Ecto neural progenitor cell (in vitro differentiated cells): ENCODE results near the gene ANKRD10.

Source experiments
- DNase-seq: peaks from one replicate; pipeline ENCODE4 v3.0.0-alpha.2; 2018; ENCODE audit warnings: low spot score

ANKRD10 gene

DNA sequence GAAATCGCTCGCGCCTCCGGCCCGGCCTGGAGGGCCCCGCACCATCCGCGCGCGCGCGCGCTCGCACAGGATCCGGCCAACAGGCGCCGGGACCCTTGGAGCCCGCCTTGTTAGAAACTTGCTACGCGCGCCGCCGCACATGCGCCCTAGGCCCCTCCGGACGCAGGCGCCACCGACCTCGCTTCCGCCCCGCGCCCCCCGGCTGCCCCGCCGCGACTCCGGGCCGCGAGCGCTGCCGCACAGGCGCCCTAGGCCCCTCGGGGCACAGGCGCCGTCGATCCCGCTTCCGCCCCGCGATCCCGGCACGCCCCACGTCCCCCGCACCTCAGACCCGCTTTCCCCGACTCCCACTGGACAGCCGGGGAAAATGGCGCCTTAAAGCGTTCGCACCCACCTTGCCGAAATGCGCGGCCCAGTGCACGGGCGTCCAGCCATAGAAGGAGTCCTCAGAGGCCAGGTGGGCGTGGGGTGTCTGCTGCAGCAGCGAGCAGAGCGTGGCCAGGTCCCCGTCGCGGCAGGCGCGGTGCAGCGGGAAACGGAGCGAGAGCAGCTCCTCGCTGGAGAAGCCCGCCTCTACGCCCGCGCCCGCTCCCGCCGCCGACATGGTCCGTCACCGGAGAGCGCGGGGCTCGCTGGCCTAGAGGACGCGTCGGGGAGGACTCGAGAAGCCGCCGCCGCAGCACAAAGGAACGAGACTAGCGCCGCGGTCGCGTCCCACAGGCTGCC is 375 bp downstream of the ANKRD10 start:
- peak; percentile 86 for DNase-seq

DNA sequence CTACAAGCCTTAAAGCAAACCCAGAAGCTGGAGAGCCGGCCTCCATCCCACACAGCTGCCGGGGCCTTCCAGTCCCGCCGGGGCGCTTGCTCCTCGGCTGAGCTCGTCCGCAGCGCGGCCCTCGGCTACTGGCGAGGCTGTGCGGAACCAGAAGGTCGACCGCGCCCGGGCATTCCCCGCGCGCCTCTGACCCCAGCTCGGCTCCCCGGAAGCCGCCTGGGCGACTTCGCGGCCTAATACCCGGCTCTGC is 863 bp downstream of the ANKRD10 start:
- no peak for DNase-seq

DNA sequence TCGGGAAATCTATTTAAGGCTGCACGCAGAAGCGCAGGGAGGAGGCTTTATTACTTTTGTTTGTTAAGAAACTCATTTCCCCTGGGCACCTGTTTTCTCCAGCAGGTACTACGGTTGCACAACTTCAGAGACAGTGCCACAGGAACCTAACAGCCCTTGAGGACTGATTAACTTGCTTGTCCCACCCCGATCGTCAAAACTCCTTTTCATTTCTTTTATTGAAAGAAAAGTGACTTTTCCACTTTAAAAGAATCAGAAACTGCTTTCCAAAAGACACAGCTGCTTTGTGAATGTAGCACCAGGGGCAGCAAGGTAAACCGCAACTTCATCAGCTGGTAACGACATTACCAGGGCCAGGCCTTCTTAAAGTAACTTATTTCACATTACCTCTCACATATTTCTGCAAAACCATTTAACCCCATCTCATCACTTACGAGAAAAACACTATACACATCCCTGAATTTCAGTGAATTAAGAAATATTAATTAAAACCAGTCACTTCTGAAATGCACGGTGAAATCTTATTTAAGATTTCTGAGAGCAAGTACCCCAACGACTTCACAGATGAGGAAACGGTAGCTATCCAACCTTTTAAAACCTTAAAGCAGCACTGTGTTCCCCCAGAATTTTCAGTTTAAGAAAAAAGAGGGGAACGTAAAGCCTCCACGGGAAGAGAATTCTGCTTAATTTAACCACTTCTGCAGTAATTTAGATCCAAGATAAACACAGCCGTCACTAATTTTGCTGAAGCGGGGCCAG is 1.4 kb downstream of the ANKRD10 start:
- DNase-seq: no peak

DNA sequence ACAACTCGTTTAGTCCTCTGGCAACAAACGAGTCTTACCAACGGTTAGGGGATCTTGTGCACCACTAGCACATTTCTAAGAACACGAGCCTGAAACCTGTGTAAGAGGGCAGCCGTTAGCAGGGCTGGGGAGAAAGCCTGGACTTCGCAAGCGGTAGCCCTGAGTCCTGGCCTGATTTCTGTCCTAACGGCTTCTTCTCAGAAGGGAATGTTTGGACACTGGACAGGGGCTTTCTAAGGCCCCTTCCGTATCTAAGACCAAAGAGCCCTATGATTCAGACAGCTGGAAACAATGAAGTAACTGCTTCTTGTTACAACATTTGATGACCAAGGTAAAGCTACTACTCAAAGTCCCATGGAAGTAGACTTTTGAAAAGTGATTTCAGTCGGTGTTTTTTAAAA is 2.2 kb downstream of the ANKRD10 start:
- DNase-seq: no peak

DNA sequence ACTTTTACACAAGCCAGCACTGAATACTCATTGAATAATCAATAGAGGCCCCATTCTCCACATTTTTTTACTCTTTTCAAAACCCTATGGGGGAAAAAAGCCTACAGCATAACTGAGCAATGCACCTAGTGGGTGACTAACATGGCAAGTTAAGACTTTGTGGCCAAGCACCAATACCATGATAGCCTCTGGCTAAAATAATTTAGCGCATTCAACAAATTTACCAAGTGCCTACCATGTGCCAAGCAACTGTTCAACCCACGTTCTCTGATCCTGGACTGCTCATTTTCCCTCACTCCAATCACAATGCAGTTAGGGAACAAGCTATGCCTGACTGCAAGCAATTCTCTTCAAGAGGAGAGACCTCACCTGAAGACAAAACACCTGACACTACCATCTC is 3.0 kb downstream of the ANKRD10 start:
- DNase-seq: no peak

DNA sequence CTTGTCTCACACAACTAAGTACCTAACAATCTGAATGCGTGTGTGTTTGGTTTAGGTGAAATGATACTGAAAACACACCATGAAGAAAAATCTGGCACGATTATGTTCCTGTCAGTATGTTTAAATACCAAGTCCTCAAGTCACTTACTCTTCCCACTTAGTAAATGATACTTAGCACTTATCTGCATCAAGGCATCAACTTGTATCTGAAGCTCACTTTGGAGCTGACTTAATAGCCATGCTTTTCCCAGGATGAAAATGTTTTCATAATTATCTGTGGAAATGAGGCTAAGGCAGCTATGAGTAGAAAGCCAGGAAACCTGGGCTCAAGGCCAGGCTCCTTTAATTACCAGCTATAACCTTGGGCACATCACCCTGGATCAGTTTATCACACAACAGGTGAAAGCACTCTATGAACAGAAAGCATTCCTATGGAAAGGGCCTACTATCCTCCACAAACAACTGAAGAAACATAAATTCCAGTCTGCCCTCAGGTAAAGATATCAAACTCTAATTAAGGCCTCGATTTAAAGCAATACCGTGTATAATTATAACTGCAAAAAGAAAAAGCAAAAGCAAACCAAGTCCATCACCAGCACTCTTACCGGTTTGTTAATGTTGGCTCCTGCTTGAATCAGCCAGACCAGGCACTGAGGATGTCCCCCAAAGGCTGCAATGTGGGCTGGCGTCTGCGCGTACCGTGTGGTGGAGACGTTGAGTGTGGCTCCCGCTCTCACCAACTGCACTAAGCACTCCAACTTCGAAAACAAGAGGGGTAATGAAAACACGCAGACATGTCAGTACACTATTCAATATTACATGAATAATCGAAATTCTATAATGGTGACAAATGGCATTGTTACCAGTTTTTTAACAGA is 4.6 kb downstream of the ANKRD10 start:
- DNase-seq: no peak

DNA sequence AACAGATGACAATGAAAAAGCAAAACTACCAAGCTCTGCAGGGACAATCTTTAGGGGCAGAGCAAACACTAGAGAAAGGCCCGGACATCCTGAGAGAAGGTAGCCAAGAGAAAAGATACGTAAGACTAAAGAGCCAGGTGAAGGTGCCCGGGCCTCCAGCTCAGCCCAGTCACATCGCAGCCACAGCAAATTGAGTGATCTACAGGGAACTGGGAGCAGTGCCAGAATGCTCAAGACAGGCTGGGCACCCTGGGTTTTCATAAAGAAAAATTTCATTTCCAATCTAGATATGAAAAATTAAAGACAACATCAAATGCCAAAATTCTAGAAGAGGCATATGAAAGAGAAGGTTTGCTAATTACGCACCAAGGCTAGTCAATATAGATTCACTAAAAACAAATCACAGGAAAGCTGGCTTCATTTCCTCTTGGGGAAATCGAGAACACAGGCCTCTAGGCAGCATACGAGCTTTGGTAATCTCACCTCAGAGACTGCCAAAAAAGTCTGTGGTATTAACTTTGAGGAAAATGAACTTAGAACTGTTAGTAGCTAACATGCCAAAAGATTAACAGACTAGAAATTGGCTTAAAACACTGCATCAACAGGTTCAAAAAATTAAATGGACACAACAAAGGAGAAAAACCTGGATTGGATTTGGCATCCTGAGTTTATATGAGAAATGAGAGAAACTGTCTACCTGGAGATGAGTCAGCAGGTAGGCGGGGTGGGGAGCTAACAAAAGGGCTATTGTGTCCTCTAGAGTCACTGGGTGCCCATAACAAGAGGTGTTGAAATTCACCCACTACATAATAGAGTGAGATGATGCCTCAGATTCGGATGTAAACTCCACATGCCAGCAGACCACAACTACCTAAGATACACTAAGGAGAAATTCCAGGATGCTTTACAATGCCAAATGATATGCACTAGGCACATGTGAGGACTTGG is 6.6 kb downstream of the ANKRD10 start:
- DNase-seq: no peak

DNA sequence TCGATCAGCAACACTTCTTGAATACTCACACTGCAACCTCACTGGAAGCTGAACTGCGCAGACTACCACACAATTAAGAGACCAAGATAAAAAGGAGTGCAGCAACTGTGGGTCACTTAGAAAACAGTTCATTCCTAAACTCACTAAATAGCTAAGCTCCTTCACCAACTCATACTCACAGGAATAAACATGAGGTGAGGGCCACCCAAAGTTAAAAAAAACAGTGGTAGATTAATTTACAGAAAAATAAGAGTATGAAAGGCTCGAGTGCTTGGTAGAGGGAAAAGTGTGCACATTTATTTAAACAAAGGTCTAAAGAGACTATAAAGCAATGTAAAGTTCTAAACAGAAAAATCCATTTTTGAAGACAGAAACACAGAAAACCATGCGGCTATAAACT is 7.6 kb downstream of the ANKRD10 start:
- DNase-seq: no peak

DNA sequence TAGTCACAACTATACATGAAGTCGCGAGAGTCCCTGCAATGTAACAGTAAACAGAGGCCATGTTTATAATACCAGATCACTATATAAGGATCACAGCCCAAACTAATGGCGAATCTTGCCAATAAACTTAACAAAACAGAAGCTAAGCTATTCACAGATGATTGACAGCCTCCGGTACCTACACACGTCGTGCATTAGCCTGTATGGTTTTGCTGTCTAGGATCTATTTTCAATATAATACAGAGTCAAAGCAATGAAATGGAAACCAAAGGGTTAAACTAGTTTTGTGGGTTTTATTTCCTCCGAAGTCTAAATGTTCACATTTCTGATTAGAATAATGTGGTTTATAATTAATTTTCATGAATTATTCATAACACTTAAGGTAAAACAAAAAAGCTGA is 10.1 kb downstream of the ANKRD10 start:
- no peak for DNase-seq

DNA sequence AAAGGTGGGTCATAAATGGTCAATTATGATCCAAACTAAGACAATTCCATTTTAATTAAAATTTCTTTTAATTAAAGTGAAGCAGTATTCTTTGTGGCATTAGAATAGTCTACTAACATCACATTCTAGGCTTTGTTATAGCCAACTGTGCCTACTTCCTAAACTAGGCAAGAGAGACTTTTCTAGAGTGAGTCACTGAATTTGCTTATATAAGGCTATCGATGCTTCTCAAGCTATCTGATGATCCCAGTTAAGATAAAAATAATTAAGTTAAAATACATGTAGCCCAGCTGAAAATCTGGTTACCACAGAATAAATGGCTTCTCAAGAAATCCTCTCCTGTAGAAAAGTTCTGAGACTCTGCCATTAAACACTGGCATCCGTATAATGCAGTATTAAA is 12.5 kb downstream of the ANKRD10 start:
- DNase-seq: no peak

DNA sequence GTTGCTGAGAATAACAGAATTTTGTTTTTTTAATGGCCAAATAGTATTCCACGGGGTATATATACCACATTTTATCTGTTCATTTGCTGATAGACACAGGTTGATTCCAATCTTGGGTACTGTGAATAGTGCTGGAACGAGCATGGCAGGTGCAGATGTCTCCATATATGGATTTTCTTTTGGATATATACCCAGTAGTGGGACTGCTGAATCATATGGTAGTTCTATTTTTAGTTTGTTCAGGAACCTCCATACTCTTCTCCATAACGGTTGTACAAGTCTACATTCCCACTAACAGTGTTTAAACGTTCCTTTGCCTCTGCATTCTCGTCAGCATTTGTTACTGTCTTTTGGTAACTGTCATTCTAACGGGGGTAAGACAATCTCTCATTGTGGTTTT is 17.3 kb downstream of the ANKRD10 start:
- DNase-seq: no peak

DNA sequence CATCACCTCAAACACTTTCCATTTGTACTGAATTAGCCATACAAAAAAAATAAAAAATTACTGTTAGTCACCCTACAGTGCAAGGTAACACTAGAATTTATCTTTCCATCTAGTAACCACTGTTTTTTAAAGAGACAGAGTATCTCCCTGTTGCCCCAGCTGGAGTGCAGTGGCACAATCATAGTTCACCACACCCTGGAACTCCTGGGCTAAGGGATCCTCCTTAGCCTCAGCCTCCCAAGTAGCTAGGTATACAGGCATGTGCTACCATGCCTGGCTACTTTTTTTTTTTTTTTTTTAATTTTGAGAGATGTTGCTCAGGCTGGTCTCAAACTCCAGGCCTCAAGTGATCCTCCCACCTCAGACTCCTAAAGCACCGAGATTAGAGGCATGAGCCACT is 17.9 kb downstream of the ANKRD10 start:
- DNase-seq: no peak

DNA sequence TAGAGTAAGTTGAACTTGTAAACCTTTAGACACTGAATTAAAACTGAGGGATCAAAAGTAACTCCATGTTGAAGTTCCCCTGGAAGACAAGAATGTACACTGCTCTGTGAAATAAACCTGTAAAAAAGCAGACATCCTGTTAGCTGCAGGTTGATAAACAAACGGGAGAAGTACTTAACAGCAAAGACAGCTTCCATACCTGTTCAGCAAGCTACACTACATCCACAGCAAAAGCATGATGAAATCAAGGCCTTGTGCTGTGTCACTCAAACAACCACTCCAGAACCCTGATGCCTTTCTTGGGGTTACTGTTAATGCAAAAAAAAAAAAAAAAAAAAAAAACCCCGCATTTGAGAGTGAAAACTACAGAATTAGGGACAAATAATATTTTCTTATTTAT is 20.8 kb downstream of the ANKRD10 start:
- DNase-seq: no peak

DNA sequence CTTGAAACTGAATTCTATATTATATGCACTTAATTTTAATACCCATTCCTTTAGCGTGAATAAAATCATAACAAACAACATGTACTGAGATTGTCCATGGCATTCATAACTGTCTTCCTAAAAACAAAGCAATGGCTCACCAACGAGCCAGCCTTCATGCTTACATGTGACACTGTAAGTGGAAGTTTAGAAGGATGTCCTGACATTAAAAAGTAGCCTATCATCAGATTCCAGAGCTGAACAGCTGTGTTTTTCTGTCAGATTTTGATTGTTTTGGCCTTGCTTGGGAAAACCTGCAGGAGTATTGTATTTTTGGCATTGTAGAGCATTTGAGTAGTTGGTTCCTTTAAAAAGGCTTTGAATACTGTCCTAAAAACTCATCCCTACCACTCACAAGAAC is 21.3 kb downstream of the ANKRD10 start:
- no peak for DNase-seq

DNA sequence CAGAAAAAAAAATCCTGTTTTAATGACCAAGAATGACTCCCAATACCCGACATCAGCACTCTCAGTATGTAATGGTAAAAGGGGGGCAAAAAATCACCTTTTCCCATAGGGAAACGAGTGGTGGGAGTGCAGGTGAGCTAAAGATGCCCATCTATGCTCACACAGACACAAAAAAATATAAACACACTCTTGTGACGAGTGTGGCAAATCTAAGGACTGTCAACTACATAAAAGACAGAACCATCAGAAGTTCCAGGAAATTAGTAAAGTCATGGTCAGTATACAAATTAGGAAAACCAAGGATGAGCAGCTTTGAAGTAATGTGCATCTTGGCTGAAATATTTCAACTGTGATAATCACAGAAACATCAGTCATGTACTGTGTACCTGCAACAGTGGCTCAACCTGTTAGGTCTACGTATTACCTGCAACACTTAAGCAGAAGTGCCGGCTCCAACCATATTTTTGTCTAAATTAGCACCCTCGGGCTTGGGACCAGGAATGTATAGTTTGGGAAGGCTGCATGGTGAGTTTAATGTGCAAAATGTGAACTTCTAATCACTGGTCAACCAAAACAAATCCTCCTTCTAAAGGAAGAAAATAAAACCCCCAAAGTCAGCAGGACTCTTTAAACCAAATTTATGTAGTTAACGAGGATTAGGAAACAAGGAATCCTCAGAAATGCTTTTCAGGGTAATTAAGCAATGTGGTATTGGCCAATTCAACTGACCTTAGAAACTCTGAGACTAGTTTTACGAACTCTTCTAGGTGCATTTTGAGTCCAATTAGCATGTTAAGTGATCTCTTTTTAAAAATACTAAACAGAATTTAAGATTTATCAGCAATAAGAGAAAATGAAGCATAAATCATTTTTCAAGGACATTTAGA is 24.3 kb downstream of the ANKRD10 start:
- DNase-seq: no peak

DNA sequence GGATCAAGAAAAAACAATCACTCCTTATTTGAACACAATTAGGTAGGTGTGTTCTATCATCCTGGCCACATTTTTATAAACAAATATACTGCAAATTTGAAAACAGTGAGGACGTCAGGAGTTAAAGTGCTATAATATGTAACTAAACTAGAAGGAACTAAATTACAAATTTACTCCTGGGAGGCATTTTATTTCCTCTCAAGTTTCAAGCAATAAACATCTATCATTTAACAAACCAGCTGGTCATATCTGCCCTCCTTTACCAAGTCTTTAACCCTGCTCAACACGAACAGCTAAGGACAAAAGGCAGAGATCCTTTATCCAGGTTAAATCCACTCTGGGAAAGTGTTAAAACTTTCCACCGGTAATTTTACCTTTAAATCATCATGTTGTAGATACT is 26.5 kb downstream of the ANKRD10 start:
- DNase-seq: no peak

DNA sequence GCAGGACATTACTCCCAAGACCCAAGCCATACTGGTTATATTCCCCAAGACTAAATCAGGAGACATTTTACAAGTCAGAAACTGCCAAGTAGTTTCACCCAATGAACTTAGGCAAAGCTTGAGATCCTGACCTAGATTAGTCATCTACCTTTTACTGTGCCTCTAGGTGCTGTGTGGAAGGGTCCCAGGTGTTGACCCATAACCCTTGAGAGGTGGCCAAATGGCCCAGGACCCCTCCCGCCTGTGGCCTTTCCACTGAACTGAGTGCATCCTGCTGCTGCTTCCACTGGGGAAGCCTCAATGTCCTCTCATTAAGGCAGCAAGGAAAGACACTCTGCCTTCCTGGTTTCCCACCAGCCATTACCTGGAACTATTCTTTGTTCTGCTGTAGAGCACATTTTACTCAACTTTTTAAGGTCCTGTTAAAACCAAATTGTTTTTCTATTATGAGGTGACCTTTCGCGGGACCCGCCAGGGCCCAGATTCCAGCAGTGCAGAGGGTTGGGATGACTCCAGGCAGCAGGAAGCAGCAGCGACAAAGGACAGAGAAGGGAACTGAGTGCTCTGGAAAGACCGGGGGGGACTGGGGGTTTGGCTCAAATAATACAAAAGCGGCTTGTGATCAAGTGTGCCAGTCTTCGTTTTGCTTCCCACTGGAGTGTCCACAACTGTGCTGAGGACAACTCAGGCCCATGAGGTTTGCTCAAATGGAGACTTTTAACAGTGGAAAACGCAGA is 27.1 kb downstream of the ANKRD10 start:
- DNase-seq: no peak

DNA sequence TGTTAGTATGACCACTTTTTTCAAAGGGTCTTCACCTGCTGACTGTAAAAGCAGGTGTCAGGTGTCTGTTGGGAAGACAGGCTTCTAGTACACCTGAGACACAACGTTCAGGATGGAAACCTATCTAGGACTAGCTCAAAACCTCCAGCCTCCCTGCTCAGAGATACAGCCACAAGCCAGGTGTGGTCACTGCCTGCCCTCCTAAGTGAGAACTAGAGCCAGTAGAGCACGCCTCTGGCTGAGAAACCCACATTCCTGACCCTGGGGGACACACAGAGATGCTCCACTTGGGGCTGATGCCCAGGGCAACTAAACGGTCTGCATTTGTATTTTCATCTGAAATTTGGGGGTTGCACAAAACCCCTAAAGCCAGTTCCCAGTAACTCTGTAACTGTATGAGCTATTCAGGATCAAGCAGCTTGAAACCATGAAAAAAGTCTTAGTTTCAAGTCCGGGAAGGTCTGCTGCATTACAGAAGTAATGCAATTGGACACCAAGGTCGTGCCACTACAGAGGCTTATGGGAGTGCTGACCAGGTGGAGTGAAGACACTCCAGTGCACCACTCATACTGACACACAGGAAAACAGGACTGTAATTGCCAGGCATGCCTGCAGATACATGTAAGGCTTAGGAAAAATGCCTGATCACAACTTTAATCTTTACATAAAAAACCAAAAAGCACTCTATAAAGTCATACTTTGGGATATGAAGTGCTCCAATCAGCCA is 27.8 kb downstream of the ANKRD10 start:
- no peak for DNase-seq
